Peyer's patch (tissue), 4 donors: ENCODE data around the gene CHRNA1.

Experiments
- POLR2A ChIP-seq, 2 donors: fragments of 450-650 bp; IDR thresholded peaks; one replicate each; pipeline ENCODE4 v1.5.1; 2017; ENCODE audit warnings: antibody characterized with exemption in 2 of 2, mild to moderate bottlenecking in 2 of 2, moderate library complexity in 2 of 2
- TF ChIP-seq, protein P1 (sequence below), 6 experiments: fragments of 450-650 bp in 4 of 6; fragments of 200-600 bp in 2 of 6; sonication (generic) in 1 of 6; IDR thresholded peaks; one replicate each; pipeline ENCODE4 v1.5.1; 2017 to 2019; ENCODE audit warnings: antibody characterized with exemption in 6 of 6, mild to moderate bottlenecking in 3 of 6, moderate library complexity in 1 of 6

DNA sequence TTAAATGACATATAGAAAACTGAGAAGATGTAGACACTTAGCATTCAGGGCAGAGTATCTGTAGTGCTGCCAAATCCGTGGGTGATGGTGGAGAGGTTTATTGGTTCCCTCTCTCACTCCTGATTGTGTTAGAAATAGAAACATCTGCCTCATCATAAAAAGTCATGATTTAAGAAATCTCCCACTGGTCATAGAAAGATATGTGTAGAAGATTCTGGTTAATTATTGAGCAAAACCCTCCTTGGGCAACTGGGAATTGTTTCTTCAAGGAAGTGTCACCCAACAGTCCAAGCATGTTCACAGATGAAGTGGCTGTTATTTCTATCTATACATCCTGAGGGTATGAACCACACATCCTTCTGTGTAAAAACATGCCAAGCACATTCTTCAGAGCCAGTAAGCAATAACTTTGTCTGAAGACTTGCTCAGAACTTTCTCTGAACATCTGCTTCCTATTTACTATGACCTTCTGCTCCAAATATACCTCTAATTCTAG, 33.6 kb upstream of the CHRNA1 start:
- TF ChIP-seq, protein P1, sequence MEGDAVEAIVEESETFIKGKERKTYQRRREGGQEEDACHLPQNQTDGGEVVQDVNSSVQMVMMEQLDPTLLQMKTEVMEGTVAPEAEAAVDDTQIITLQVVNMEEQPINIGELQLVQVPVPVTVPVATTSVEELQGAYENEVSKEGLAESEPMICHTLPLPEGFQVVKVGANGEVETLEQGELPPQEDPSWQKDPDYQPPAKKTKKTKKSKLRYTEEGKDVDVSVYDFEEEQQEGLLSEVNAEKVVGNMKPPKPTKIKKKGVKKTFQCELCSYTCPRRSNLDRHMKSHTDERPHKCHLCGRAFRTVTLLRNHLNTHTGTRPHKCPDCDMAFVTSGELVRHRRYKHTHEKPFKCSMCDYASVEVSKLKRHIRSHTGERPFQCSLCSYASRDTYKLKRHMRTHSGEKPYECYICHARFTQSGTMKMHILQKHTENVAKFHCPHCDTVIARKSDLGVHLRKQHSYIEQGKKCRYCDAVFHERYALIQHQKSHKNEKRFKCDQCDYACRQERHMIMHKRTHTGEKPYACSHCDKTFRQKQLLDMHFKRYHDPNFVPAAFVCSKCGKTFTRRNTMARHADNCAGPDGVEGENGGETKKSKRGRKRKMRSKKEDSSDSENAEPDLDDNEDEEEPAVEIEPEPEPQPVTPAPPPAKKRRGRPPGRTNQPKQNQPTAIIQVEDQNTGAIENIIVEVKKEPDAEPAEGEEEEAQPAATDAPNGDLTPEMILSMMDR (IDR thresholded peaks at IDR 0.05) = no peak
- no peak for TF ChIP-seq POLR2A (IDR thresholded peaks at IDR 0.05)
